GM18909 (cell line): Measurements from ENCODE around the gene TBC1D21.

Source experiments
- ATAC-seq: cut with Tn5 transposase; IDR thresholded peaks from one replicate; pipeline ENCODE4 v1.9.1; 2021; ENCODE audit warnings: mild to moderate bottlenecking; ENCODE audit not compliant: unreplicated experiment, poor library complexity

TBC1D21 gene

DNA sequence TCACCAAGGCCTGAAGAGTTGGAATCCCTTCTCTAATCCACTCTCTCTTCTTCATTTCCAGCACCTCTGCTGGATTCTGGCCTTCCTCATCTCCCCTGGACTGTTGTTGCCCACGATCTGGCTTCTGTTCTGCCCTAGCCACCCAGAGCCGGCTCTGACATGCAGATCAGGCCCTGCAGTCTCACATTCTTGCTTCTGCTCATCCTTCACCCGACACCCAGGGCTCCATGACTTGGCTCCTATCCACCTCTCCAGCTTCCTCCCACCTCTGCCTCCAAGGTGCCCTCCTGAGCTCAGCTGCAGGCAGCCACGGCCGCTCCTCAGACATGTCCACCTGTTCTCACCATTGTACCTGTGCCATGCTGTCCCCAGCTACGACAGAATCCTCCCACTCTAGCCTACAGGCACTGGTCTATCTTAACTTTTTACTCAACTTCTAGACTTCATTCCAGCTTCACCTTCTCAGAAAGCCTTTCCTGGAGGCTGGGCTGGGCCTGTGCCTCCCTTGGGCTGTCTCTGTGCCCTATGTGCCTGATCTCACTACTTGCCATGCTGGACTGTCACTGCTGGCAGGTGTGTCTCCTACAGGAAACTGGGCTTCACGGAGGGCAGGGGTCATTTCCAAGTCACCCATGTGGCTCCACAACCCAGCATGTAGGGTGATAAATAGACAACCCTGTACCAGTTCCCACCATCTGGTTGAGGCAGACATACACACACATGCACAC lies 16.0 kb upstream of the TBC1D21 start:
- ATAC-seq, result no peak

GRCh38 chr15:73858062-73858461 lies 15.3 kb upstream of the TBC1D21 start:
- ATAC-seq, result no peak

DNA sequence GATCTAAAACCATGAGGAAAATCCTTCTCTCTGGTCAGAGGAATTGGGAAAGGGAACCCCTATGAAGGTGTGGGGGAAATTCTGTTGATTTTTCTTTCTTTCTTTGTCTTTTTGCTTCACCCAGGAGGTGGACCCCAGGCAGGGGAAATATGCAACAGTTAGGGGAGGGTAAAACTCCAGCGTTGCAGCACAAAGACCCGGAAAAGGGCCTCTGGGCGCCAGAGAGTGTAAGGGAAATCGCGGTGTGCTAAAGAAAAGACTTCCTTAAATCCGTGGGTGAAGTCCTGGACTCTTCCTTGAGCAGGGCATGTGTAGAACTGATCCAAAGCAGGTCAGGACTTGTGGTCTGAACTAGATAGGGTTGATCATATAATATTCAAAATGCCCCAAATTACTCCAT lies 11.1 kb upstream of the TBC1D21 start:
- no peak for ATAC-seq

DNA sequence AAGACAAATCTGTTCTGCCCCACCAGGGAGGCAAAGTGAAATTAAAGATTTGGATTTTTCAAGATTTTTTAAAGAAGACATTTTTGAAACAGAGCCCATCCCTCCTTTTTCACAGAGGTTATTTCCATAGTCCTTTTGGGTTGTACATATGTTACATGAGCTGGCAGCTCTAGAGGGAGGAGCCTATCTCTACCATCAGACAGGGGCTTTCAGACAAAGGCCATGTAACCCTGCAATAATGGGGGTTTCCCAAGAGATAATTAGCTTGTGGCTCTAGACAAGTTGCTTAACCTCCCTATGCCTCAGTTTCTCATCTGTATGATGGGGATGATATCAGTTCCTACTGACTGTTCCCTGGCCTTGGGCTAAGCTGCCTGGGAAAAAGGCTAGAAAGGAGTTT lies 8.0 kb upstream of the TBC1D21 start:
- ATAC-seq, result no peak

DNA sequence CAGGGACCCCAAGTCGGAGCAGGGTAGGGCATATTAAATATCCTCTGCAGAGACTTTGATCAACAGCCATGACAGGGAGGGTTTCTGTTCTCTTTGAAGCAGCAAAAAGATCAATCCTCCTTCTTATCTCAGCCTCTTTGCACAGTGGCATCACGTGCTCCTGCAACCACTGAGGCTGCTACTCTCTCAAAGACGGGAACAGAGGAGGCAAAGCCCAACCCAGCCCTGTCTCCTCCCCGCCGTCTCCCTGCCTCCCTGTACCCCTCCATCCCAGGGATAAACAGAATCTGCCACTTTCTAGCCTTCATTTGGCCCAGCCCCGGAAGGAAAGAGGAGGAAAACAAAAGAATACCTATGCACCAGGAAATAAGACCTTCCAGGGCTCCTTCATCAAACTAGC lies 7.5 kb upstream of the TBC1D21 start:
- ATAC-seq, result no peak

- no peak for ATAC-seq
Observed at GRCh38 chr15:73866481-73866880, 6.9 kb upstream of the TBC1D21 start.

- no peak for ATAC-seq
Observed at GRCh38 chr15:73866881-73867410, 6.4 kb upstream of the TBC1D21 start.

GRCh38 chr15:73867426-73867825 lies 5.9 kb upstream of the TBC1D21 start:
- no peak for ATAC-seq

DNA sequence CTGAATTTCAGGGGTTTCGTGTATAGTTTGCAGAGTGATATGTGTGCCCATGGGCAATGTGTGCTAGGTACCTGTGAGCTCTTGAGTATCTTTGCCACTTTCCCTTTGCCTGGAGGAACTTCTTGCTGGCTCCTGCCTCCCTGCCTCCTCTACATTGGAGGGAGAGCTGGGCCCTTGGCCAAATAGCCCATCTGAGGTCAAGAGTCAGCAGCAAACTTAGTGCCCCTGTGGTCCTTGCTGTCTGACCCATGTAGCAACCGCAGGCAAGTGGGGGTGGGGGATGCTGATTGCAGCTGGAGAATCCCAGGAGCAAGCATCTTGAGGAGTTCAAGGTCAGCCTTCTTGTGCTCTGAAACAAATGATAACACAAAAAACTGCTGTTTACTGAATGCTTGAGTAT lies 5.4 kb upstream of the TBC1D21 start:
- ATAC-seq, result no peak

- ATAC-seq, result no peak
Observed at GRCh38 chr15:73869216-73869995, 4.0 kb upstream of the TBC1D21 start.

GRCh38 chr15:73870700-73871408 lies 2.5 kb upstream of the TBC1D21 start:
- no peak for ATAC-seq

- ATAC-seq, result no peak
Observed at GRCh38 chr15:73872346-73872745, 1.0 kb upstream of the TBC1D21 start.

- ATAC-seq, result no peak
Observed at GRCh38 chr15:73873889-73874511, 636 bp downstream of the TBC1D21 start.

DNA sequence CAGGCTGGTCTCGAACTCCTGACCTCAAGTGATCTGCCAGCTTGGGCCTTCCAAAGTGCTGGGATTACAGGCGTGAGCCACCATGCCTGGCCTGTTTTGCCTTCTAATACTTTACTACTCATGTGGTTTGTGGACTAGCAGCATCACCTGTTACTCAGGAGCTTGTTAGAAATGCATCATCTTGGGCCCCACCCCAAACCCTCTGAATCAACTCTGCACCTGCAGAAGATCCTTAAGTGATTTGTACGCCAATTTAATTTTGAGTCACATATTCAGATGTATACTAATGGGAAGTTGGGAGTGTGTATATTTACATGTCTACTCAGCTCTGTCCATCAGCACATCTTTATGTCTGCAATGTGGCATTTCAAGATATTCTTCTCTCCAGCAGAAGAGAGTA lies 6.1 kb downstream of the TBC1D21 start:
- no peak for ATAC-seq

DNA sequence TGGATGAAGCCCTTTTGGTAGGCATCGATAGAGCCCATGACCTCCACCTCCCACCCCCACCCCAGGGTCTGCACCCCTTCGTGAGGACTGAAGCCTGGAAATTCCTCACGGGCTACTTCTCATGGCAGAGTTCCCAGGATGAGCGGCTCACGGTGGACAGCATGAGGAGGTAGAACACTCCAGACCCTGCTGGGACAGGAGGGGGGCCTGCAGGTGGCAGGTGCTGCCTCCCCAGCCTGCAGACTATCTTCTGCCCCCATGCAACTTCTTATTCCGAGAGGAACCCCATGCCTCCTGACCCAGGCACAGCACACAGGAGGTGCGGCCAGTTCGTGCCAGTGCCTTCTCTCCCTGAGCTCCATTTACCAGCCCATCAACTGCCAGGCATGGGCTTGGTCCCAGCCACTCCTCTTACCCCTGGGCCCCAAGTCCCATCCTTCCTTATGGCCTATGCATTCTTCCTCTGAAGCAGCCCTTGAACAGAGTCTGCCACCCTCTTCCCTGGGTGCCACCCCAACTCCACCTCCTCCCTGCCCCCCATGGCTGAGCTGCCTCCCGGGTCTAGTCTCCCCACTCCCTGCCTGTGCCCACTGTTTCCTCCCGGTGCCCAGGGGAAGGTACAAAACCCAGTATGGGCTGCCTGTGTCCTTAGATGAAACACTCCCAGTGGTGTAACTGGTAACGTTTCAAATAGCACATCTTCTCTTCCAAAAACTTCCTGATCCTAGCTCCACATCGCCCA lies 8.4 kb downstream of the TBC1D21 start:
- ATAC-seq, result no peak

- no peak for ATAC-seq
Observed at GRCh38 chr15:73882761-73883419, 9.5 kb downstream of the TBC1D21 start.

DNA sequence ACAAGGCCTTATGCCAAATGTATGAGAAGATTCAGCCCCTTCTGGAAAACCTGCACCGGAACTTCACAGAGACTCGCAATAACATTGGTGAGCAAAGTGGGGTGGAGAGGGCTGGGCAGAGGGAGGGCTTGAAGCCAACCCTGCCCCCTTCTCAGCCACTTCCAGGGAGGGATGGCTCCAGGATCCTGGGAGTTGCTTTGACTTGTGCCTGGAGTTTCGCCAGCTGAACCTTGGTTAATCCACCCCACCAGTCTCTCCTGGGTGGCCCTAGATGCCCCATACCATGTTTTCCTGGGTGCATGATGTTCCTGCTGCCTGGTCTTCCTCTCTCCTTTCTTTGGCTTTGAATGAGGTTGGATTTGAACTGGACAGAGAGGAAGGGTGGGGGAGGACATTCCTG lies 10.8 kb downstream of the TBC1D21 start:
- ATAC-seq, result no peak

DNA sequence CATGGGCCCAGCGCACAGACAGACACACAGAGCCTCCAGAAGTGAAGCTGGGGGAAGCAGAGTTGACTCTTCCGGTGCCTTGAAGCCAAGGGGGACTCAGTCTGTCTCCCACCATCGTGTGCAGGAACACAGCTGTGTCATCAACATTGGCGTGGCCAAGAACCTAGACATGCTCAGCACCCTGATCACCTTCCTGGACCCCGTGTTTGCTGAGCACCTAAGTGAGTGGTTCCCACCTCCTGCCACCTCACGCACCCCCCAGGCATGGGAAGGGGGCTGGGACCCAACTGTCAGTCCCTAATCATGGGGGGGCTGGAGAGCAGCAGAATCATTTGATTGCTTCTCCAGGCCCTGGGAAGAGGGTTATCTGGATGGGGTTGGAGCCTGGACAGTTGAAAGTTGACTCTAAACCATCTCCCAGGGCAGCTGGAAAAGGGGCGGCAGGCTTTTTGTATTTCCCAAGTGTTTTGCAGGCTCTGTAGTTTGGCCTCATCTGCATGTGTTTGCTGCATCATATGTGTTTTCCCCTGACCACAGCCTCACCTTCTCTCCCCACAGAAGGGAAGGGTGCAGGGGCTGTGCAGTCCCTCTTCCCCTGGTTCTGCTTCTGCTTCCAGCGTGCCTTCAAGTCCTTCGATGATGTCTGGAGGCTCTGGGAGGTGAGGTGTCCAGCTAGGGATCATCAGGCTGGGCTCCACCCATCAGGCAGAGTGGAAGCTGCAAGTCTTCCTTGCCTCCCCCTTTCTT lies 12.8 kb downstream of the TBC1D21 start:
- ATAC-seq, result no peak
